ENCODE data around the gene MTHFD1L. TPM values are rescaled to one million over a fixed set of nuclear protein-coding genes. Genes with fewer than 3 reads are reported as not detected.

The MTHFD1L gene
- total RNA-seq, 1 donor from 2014 or later, result 3.1 TPM

GRCh38 chr6:150924808-150925589 is 59.5 kb downstream of the MTHFD1L start:
- TF ChIP-seq CTCF (IDR thresholded peaks at IDR 0.05; ENCODE audit: borderline replicate concordance), result no peak
- no peaks in the 10 kb centered on the region for H3K27me3 ChIP-seq (ENCODE audit: low read depth)
- no peak overlapping the region for H3K4me3 ChIP-seq
- no peak for DNase-seq
- no peaks in the 10 kb centered on the region for H3K9me3 ChIP-seq (replicated peaks)
- peaks cover 4% of the 10 kb centered on the region for H3K4me1 ChIP-seq
- no peaks in the 10 kb centered on the region for H3K36me3 ChIP-seq
- peak overlapping the region; percentile 54 for H3K27ac ChIP-seq (replicated peaks)
- intact Hi-C loops (cut with micrococcal nuclease), result no loop called here

- Histone ChIP-seq H3K4me1 (peaks cover 4% of the 10 kb centered on the region), H3K4me3 (no peak overlapping the region), H3K27ac (replicated peaks) (peak overlapping the region; percentile 25), H3K36me3 (no peaks in the 10 kb centered on the region), H3K9me3 (replicated peaks) (no peaks in the 10 kb centered on the region), H3K27me3 (ENCODE audit: low read depth) (no peaks in the 10 kb centered on the region)
- no peak for DNase-seq
- TF ChIP-seq CTCF (IDR thresholded peaks at IDR 0.05; ENCODE audit: borderline replicate concordance), result no peak
- intact Hi-C loops (cut with micrococcal nuclease), result no loop called here
Observed at GRCh38 chr6:150925590-150925928, 60.1 kb downstream of the MTHFD1L start.

GRCh38 chr6:150925976-150926375 is 60.5 kb downstream of the MTHFD1L start:
- no peak overlapping the region for H3K4me3 ChIP-seq

GRCh38 chr6:150928882-150929281 is 63.4 kb downstream of the MTHFD1L start:
- Histone ChIP-seq H3K9me3 (replicated peaks) (no peaks in the 10 kb centered on the region), H3K4me1 (peaks cover 16% of the 10 kb centered on the region), H3K36me3 (no peaks in the 10 kb centered on the region), H3K27me3 (ENCODE audit: low read depth) (no peaks in the 10 kb centered on the region), H3K4me3 (no peak overlapping the region), H3K27ac (replicated peaks) (no peak overlapping the region)
- intact Hi-C loops (cut with micrococcal nuclease), result no loop called here
- no peak for DNase-seq
- TF ChIP-seq CTCF (IDR thresholded peaks at IDR 0.05; ENCODE audit: borderline replicate concordance), result peak; percentile 37

More at GRCh38 chr6:150925976-150926375, 60.5 kb downstream of the MTHFD1L start:
- no peak for DNase-seq
- Histone ChIP-seq H3K27ac (replicated peaks) (peak overlapping the region; percentile 25), H3K27me3 (ENCODE audit: low read depth) (no peaks in the 10 kb centered on the region), H3K9me3 (replicated peaks) (no peaks in the 10 kb centered on the region), H3K4me1 (peaks cover 4% of the 10 kb centered on the region), H3K36me3 (no peaks in the 10 kb centered on the region)
- TF ChIP-seq CTCF (IDR thresholded peaks at IDR 0.05; ENCODE audit: borderline replicate concordance), result no peak
- intact Hi-C loops (cut with micrococcal nuclease), result no loop called here

GRCh38 chr6:150929416-150929815 is 63.9 kb downstream of the MTHFD1L start:
- Histone ChIP-seq H3K4me3 (no peak overlapping the region), H3K36me3 (no peaks in the 10 kb centered on the region), H3K4me1 (peaks cover 13% of the 10 kb centered on the region), H3K27ac (replicated peaks) (no peak overlapping the region), H3K27me3 (ENCODE audit: low read depth) (no peaks in the 10 kb centered on the region), H3K9me3 (replicated peaks) (no peaks in the 10 kb centered on the region)
- TF ChIP-seq CTCF (IDR thresholded peaks at IDR 0.05; ENCODE audit: borderline replicate concordance), result no peak
- no peak for DNase-seq
- intact Hi-C loops (cut with micrococcal nuclease), result no loop called here
